GM23338 (cell line): ENCODE results near the gene CASTOR1. TPM values are rescaled to one million over a fixed set of nuclear protein-coding genes. Genes with fewer than 3 reads are reported as not detected.
A peak's percentile ranks its signal among the peaks of the same experiment; 100 is the strongest.

Experiments
- ATAC-seq: fragments of 200-7000 bp; cut with Tn5 transposase; 3 replicates; pipeline ENCODE4 v1.9.1; 2020
- DNase-seq: peaks from one replicate; pipeline ENCODE4 v3.0.0-alpha.2; 2015; ENCODE audit warnings: low spot score
- H2AFZ ChIP-seq: fragments of 200-600 bp; sonication (generic); 2 replicates; pipeline ENCODE4 v1.8.0; 2016; ENCODE audit warnings: antibody characterized with exemption, mild to moderate bottlenecking, moderate library complexity
- H3F3A ChIP-seq: fragments of 200-600 bp; sonication (generic); replicated peaks from 2 replicates; pipeline ENCODE4 v1.8.0; 2017; ENCODE audit warnings: antibody characterized with exemption, mixed run types, low read depth
- H3K27ac ChIP-seq: fragments of 200-600 bp; sonication (generic); 2 replicates; pipeline ENCODE4 v1.6.1; 2016; ENCODE audit warnings: low read depth
- H3K27me3 ChIP-seq: fragments of 200-600 bp; sonication (generic); 2 replicates; pipeline ENCODE4 v1.8.0; 2016; ENCODE audit warnings: mild to moderate bottlenecking, mixed run types, moderate library complexity; ENCODE audit not compliant: insufficient read depth
- H3K36me3 ChIP-seq: fragments of 200-600 bp; sonication (generic); 2 replicates; pipeline ENCODE4 v1.8.0; 2016; ENCODE audit warnings: mild to moderate bottlenecking; ENCODE audit not compliant: insufficient read depth
- H3K4me1 ChIP-seq: fragments of 200-600 bp; sonication (generic); 2 replicates; pipeline ENCODE4 v1.8.0; 2016; ENCODE audit warnings: mild to moderate bottlenecking, moderate library complexity; ENCODE audit not compliant: insufficient read depth
- H3K4me2 ChIP-seq: fragments of 200-600 bp; sonication (generic); 2 replicates; pipeline ENCODE4 v1.7.1; 2017; ENCODE audit warnings: mixed run types
- H3K4me3 ChIP-seq: fragments of 200-600 bp; sonication (generic); 2 replicates; pipeline ENCODE4 v1.6.1; 2016; ENCODE audit warnings: mixed run types
- H3K79me2 ChIP-seq: fragments of 200-600 bp; sonication (generic); replicated peaks from 2 replicates; pipeline ENCODE4 v1.8.0; 2017; ENCODE audit warnings: mild to moderate bottlenecking; ENCODE audit not compliant: insufficient read depth
- H3K9me2 ChIP-seq: fragments of 200-600 bp; sonication (generic); 2 replicates; pipeline ENCODE4 v1.8.0; 2017; ENCODE audit not compliant: insufficient read depth
- H4K20me1 ChIP-seq: fragments of 200-600 bp; sonication (generic); replicated peaks from 2 replicates; pipeline ENCODE4 v1.8.0; 2017; ENCODE audit warnings: mild to moderate bottlenecking; ENCODE audit not compliant: insufficient read depth
- H3K27ac Mint-ChIP-seq: 2 replicates; pipeline ENCODE4 v1.8.0; 2020; ENCODE audit warnings: inconsistent platforms, mild to moderate bottlenecking, moderate library complexity, mixed read lengths
- H3K27me3 Mint-ChIP-seq: 3 replicates; pipeline ENCODE4 v1.8.0; 2022; ENCODE audit warnings: low read depth, mild to moderate bottlenecking, moderate library complexity, mixed read lengths, inconsistent platforms; ENCODE audit not compliant: insufficient read depth, poor library complexity
- H3K36me3 Mint-ChIP-seq: 3 replicates; pipeline ENCODE4 v1.8.0; 2021; ENCODE audit warnings: low read depth, mild to moderate bottlenecking, inconsistent platforms, moderate library complexity, mixed read lengths
- H3K4me1 Mint-ChIP-seq: 3 replicates; pipeline ENCODE4 v1.8.0; 2020; ENCODE audit warnings: mild to moderate bottlenecking, inconsistent platforms, mixed read lengths
- H3K4me3 Mint-ChIP-seq: 3 replicates; pipeline ENCODE4 v1.8.0; 2021; ENCODE audit warnings: moderate library complexity, mild to moderate bottlenecking, inconsistent platforms, mixed read lengths
- H3K9me3 Mint-ChIP-seq: 3 replicates; pipeline ENCODE4 v1.8.0; 2020; ENCODE audit warnings: moderate library complexity, mild to moderate bottlenecking, inconsistent platforms, mixed read lengths
- CREB1 ChIP-seq: fragments of 250-450 bp; sonication (Bioruptor Pico); IDR thresholded peaks from 2 replicates; pipeline ENCODE4 v1.5.0; 2020; ENCODE audit warnings: low read depth, mild to moderate bottlenecking, moderate library complexity
- ETS1 ChIP-seq: IDR thresholded peaks from 2 replicates; pipeline ENCODE4 v1.6.1; 2016; ENCODE audit warnings: antibody characterized with exemption
- JUNB ChIP-seq: IDR thresholded peaks from one replicate; pipeline ENCODE4 v1.6.1; 2016; ENCODE audit warnings: antibody characterized with exemption; ENCODE audit not compliant: unreplicated experiment
- NANOG ChIP-seq: IDR thresholded peaks from 2 replicates; pipeline ENCODE4 v1.6.1; 2016; ENCODE audit warnings: antibody characterized with exemption, borderline replicate concordance
- ZNF114 ChIP-seq: fragments of 250-450 bp; sonication (Bioruptor Pico); IDR thresholded peaks from 2 replicates; pipeline ENCODE4 v1.5.0; 2020; ENCODE audit warnings: mild to moderate bottlenecking, moderate library complexity
- ZNF331 ChIP-seq: fragments of 250-450 bp; sonication (Bioruptor Pico); IDR thresholded peaks from 2 replicates; pipeline ENCODE4 v1.5.0; 2020; ENCODE audit warnings: low read depth, mild to moderate bottlenecking, moderate library complexity
- polyA plus RNA-seq: library from polyadenylated mRNA; unstranded; fragments of >200 nt; fragmentation: Nextera tagmentation; extraction: Ambion mirVana; gene quantifications from 2 replicates; pipeline ENCODE4 v1.2.1, GENCODE V29; 2016
- total RNA-seq: library from RNA; depleted of rRNA; stranded (reverse); fragments of >200 nt; shearing (Covaris generic); gene quantifications from 2 replicates; pipeline ENCODE4 v1.2.3, GENCODE V29; 2014
- TF ChIP-seq, protein P1 (sequence below): fragments of 250-450 bp; sonication (Bioruptor Pico); IDR thresholded peaks from 2 replicates; pipeline ENCODE4 v1.5.0; 2020; ENCODE audit warnings: mild to moderate bottlenecking, moderate library complexity

The CASTOR1 gene
- total and polyA plus RNA-seq, 2 experiments from 2014 or later = 11.3 to 23.2 TPM

GRCh38 chr22:30266445-30267381 lies 22.6 kb downstream of the CASTOR1 start, which contains the start of gene OSM:
TSS of gene OSM (minus strand) at chr22:30266851. CDS start at chr22:30266799, 52 bp downstream.
- no peaks in the 10 kb centered on the region; the same call in 1 of the 2 replicates for H3K27me3 ChIP-seq
- Mint-ChIP-seq H3K4me3 (no peak within 1 kb of the TSS), H3K4me1 (peaks cover 5% of the 10 kb centered on the region; the same call in 1 of the 3 replicates), H3K27ac (no peak within 1 kb of the TSS), H3K27me3 (peaks cover 22% of the 10 kb centered on the region), H3K9me3 (no peaks in the 10 kb centered on the region), H3K36me3 (no peaks in the 10 kb centered on the region)
- ATAC-seq (no peak), DNase-seq (no peak)
- peak within 1 kb of the TSS; percentile 43; the same call in 1 of the 2 replicates for H2AFZ ChIP-seq
- H3K4me1 ChIP-seq = no peaks in the 10 kb centered on the region
- no peak for TF ChIP-seq ZNF331 (CRISPR knock-in tag)
- TF ChIP-seq CREB1 (CRISPR knock-in tag) = no peak
- no peak for TF ChIP-seq ZNF114 (CRISPR knock-in tag)
- TF ChIP-seq JUNB = no peak
- no peak for TF ChIP-seq ETS1
- TF ChIP-seq NANOG = no peak
- TF ChIP-seq, protein P1, sequence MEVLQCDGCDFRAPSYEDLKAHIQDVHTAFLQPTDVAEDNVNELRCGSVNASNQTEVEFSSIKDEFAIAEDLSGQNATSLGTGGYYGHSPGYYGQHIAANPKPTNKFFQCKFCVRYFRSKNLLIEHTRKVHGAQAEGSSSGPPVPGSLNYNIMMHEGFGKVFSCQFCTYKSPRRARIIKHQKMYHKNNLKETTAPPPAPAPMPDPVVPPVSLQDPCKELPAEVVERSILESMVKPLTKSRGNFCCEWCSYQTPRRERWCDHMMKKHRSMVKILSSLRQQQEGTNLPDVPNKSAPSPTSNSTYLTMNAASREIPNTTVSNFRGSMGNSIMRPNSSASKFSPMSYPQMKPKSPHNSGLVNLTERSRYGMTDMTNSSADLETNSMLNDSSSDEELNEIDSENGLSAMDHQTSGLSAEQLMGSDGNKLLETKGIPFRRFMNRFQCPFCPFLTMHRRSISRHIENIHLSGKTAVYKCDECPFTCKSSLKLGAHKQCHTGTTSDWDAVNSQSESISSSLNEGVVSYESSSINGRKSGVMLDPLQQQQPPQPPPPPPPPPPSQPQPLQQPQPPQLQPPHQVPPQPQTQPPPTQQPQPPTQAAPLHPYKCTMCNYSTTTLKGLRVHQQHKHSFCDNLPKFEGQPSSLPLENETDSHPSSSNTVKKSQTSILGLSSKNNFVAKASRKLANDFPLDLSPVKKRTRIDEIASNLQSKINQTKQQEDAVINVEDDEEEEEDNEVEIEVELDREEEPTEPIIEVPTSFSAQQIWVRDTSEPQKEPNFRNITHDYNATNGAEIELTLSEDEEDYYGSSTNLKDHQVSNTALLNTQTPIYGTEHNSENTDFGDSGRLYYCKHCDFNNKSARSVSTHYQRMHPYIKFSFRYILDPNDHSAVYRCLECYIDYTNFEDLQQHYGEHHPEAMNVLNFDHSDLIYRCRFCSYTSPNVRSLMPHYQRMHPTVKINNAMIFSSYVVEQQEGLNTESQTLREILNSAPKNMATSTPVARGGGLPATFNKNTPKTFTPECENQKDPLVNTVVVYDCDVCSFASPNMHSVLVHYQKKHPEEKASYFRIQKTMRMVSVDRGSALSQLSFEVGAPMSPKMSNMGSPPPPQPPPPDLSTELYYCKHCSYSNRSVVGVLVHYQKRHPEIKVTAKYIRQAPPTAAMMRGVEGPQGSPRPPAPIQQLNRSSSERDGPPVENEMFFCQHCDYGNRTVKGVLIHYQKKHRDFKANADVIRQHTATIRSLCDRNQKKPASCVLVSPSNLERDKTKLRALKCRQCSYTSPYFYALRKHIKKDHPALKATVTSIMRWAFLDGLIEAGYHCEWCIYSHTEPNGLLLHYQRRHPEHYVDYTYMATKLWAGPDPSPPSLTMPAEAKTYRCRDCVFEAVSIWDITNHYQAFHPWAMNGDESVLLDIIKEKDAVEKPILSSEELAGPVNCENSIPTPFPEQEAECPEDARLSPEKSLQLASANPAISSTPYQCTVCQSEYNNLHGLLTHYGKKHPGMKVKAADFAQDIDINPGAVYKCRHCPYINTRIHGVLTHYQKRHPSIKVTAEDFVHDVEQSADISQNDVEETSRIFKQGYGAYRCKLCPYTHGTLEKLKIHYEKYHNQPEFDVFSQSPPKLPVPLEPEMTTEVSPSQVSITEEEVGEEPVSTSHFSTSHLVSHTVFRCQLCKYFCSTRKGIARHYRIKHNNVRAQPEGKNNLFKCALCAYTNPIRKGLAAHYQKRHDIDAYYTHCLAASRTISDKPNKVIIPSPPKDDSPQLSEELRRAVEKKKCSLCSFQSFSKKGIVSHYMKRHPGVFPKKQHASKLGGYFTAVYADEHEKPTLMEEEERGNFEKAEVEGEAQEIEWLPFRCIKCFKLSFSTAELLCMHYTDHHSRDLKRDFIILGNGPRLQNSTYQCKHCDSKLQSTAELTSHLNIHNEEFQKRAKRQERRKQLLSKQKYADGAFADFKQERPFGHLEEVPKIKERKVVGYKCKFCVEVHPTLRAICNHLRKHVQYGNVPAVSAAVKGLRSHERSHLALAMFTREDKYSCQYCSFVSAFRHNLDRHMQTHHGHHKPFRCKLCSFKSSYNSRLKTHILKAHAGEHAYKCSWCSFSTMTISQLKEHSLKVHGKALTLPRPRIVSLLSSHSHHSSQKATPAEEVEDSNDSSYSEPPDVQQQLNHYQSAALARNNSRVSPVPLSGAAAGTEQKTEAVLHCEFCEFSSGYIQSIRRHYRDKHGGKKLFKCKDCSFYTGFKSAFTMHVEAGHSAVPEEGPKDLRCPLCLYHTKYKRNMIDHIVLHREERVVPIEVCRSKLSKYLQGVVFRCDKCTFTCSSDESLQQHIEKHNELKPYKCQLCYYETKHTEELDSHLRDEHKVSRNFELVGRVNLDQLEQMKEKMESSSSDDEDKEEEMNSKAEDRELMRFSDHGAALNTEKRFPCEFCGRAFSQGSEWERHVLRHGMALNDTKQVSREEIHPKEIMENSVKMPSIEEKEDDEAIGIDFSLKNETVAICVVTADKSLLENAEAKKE (CRISPR knock-in tag) = no peak
- no peak within 1 kb of the TSS for H3K4me3 ChIP-seq
- H3K36me3 ChIP-seq = no peaks in the 10 kb centered on the region
- H3K9me2 ChIP-seq = no peaks in the 10 kb centered on the region
- H3K27ac ChIP-seq = no peak within 1 kb of the TSS
- H4K20me1 ChIP-seq = no peaks in the 10 kb centered on the region
- H3K4me2 ChIP-seq = no peak within 1 kb of the TSS
- no peaks in the 10 kb centered on the region for H3K79me2 ChIP-seq
- no peaks in the 10 kb centered on the region for H3F3A ChIP-seq
